ENCODE measurements around the gene EXOC6B.

Gene EXOC6B

DNA sequence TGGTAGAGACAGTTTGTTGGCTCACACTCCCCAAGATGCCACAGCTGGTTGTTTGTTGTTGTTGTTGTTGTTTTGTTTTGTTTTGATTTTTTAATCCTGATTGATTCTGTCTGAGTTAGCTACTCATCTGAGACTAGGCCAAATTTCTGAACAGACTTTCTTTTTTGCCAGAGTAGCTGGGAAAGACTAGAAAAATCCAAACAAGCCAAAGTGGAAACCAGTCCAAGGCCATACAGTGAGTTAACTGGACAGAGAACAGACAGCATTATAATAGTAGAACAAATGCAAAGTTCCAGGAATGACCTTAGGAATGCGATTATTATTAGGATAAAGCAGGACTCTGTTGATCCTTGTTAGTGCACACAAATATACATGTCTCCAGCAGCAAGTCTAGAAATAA lies 634.4 kb downstream of the EXOC6B start:
- no peak for FAIRE-seq

DNA sequence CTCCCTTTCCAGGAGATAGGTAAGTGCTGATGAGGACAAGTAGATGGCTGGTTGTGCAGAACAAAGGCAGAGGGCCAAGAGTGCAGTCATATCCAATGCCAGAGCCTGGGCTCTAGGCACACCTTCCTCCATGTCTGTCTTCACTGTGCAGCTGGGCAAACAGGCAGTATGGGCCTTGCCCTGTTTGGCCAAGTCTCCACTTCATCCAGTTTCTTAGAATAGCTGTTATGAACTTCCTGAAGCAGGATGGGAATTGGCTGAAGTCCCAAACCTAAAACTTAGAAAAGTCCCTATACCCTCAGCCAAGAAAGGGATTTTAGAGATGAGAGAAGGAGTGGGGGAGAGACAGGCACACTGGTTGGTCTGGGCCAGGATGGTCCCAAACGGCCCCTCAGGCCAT lies 640.6 kb downstream of the EXOC6B start:
- no peak for FAIRE-seq

DNA sequence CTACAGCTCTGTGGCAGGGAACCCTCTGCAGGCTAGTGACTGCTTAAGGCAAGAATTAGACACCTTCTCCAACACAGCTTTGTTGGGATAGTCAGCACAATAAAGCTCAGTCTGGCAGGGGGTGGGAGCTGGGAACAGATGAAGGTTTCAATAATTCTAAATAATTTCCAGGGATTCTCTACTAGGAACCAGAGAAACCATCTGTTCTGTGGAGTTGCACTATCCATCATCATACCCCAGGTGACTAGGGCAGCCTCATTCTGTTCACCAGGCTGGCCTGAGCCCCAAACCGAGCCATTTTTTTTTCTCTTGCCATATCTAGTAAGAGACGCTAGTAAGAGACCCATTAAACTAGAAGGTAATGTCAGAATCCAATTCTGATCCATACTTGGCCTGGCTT lies 642.4 kb downstream of the EXOC6B start:
- FAIRE-seq = no peak

DNA sequence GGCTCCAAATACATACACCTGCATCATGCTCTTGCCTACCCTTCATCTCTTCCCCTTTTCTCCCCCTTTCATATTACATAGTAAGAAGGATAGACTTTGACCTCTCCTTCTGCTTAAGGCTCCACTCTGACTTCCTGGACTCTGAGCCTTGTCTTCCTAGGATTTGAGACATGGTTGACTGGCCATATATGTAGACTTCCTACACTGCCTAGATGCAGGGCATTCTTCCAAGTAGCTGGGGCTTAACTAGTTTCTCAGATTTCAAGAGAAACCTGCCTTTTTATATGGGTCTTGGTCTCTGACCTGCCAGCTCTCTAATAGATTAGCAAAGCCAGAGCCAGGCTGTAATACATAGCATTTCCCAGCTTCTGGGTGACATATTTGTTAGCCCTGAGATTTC lies 642.8 kb downstream of the EXOC6B start:
- FAIRE-seq = no peak

DNA sequence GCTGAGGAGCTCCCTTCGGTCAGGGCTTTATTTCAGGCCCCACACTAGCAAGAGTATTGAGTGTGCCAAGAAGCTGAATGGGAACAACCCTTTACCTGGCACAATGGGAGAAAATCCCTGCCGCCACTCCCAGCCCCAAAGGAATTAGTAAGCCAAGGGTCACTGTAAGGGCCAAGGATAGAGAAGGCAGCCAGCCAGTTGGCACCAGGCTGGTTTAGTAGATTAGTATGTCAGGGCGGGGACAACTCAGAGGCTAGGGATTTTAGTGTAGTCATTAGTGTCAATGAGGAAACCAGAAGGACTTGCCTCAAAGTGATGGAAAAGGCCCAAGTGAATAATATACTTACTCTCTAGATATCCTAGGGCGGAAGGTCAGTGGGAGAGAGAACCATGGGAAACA lies 643.3 kb downstream of the EXOC6B start:
- no peak for FAIRE-seq

DNA sequence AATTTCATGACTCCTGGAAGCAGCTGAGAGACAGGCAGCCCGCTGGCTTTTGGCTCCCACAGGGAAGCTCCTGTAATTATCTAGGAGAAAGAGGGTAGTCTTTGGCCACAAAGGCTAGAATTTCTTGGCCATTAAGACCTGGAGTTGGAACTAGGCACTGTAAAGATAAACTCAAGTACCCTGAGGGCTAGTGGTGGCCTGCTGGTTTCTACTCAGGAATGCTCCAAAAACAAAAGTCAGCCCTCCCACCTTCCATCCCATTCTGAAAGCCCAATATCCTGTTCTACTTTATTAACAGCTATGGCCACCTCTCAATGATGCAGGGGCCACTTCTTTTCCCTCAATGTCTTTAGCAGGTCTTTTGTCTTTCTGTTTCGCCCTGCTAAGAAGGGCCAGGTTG lies 644.2 kb downstream of the EXOC6B start:
- FAIRE-seq = no peak

DNA sequence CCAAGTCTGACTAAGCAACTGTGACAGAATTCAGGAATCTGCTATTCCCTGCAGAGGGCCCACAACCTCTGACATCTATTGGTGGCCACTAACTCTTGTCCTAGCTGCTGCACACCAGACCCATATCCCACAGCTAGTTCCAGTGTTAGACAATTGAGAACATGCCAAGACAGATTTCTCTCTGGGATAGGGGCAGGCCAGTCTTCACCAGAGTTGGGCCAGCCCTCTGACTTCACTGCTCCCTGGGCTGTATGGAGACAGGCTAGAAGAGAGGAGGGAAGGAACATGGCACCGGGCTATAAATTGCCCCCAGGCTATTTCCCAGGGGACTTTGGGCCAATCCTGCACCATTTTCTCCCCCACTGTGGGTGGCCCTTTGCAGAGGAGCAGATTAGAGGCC lies 645.5 kb downstream of the EXOC6B start:
- no peak for FAIRE-seq

DNA sequence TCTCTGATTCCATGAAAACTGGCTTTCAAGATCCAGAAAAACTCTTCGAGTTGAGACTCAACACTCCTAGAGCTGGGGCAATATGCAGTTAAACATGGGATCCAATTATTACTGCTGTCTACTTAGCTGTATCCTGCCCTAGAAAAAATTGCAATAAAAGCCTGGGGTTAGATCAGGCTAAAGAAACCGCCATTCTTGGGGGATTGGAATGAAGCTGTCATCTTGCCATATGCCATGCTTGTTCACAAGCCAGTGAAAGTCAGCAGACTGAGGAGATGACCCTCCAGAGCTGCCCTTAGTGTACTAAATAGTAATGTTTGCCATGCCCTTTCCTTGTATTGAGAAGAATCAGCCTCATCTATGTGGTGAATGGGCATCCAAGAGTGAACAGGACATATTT lies 647.3 kb downstream of the EXOC6B start:
- no peak for FAIRE-seq

DNA sequence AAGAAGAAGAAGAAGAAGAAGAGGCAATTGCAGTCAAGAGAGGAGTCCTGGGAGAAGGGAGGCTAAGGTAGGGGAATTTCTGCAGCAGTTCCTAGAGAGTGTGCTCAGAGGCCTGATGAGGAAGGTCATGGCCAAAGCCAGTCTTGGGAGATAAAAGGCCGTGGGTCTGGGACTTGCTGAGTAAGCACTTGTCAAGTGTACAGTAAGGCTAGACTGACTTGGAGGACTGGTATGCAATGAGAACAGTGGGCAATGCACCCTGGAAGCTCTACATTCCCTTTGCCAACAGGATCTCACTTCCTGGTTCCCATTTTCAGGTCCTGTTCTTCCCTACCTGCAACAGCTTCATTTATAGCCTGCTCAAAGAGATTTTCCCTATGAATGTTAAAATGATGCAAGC lies 649.6 kb downstream of the EXOC6B start:
- FAIRE-seq = no peak

DNA sequence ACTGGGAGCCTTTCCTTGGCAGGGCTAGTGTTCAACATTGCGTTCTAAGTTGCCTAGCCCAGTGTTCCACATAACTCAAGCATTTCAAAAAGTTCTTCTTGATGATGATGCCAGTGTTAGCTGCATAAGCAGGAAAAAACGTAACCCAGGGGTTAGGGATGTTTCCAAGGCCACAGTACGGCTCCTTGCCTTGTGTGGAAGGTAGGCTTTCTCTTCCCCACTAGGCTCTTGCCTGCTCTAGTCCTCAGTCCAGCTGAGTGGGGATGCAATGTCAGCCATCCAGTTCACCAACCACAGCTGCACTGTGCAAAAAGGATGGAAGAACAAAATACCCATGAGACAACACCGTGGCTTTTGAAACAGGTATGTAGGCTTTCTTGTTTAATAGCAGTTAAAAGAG lies 650.2 kb downstream of the EXOC6B start:
- no peak for FAIRE-seq

DNA sequence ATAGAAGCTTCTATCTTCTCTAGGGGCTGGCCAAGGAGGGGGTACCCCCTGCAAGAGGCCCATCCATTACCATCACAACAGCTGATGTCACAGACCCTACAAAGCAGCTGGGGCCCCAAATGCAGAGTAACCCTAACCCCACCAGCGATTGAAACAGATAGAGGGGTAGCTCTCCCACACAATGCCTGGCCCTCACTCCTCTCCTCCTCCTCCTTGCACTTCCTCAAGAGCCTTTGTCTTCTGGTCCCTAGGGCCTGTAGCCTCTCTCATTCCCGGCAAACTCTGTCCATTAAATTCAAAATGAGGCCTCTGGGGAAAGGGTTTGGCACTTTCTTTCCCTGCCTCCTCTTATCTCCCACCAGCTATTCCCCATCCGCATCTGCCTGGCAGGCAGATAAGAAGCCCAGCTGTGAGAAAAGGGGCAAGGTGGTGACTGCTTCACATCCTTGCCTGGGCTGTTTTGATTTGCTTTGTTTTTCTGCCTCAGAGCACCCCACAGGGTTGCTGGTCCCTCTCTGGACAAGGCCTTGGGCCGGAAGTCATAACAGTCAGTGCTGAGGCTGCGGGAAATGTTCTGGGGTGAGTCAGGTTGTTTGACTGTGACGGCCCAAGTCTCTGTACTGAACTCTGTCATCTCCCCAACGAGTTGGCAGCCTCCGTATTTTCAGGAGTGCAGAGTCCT lies 652.1 kb downstream of the EXOC6B start:
- no peak for FAIRE-seq

DNA sequence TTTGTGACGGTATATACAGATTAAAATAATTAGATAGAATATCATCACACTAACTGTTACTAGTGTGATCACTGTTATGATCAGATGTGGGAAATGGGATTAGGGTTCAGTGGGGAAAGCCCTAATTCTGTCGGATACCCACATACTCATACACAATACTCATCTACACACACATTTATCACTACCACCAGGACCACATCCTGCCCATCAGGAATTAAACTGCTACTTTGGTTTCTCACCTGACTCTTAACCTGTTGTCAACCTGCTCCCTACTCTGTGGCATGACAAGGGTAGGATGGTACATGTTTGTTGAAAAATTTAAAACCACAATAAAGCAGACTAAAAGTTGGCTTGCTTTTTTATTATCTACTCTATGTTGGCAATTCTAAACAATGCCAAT lies 653.4 kb downstream of the EXOC6B start:
- FAIRE-seq = no peak

DNA sequence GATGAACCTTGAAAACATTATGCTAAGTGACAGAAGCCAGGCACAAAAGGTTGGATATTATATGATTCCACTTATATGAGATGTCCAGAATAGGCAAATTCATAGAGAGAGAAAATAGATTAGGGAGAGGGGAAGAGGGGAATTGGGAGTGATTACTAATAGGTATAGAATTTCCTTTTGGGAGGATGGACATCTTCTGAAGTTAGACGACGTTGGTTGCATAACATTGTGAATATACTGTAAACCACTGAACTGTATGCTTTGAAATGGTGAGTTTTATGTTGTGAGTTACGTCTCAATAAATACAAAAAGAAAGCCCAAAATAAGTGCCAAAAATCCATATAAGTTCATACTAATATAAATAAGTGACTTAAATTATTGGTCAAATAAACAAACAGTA lies 659.6 kb downstream of the EXOC6B start:
- FAIRE-seq = no peak

DNA sequence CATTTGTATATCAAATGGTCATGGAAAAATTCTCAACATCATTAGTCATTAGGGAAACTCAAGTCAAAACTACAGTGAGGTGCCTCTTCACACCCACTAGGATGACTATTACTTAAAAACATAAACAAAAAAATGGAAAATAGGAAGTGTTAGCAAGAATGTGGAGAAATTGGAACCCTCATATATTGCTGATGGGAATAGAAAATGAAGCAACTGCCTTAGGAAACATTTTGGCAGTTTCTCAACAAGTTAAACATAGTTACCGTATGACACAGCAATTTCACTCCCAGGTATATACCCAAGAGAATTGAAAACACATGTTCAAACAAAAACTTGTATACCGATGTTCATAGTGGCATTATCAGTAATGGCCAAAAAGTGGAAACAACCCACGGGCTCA lies 660.0 kb downstream of the EXOC6B start:
- no peak for FAIRE-seq

DNA sequence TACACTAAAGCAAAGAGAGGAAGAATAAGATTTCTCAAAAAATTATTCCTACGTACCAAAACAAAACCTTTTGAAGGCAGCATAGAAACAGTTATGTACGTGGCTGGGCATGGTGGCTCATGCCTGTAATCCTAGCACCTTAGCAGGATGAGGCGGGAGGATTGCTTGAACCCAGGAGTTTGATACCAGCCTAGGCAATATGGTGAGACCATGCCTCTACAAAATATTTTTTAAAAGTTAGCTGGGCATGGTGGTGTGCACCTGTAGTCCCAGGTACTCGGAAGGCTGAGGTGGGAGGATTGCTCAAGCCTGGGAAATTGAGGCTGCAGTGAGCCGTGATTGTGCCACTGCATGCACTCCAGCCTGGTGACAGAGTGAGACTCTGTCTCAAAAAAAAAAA lies 663.3 kb downstream of the EXOC6B start:
- FAIRE-seq = no peak

DNA sequence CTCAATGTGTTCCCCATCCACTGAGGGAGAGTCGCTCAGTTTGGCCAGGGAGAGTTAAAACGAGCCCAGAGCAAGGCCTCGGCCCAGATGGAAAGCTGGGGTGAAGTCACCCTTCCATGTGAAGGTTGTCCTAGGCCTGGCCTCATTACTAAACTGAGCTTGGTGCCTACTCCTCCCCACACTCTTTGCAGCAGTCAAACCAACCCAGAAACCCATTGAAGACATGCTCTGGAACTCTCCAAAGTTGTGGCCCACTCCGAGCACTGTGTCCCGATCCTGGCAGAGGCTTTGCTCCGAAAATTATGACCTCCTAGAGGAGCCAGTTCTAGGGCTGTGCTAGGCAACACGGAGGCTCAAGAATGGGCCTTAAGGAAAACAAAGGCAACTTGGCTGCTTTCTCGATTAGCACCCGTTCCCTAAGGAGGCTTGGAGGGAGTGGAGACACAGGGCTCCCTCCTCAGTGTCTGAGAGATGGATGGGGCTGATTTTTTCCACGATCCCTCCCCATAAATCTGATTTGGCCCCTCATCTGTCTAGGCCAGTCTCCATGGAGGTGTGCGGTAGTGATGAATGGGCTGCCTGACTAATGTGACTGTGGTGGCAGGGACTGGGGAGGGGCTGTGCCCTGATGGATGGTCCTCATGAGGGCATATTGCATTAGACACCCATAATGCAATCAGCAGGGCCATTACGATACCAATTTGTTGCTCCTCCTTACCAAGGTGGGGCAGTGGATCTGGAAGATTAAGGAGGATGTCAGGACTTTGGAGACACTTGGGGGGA lies 666.4 kb downstream of the EXOC6B start:
- no peak for FAIRE-seq

DNA sequence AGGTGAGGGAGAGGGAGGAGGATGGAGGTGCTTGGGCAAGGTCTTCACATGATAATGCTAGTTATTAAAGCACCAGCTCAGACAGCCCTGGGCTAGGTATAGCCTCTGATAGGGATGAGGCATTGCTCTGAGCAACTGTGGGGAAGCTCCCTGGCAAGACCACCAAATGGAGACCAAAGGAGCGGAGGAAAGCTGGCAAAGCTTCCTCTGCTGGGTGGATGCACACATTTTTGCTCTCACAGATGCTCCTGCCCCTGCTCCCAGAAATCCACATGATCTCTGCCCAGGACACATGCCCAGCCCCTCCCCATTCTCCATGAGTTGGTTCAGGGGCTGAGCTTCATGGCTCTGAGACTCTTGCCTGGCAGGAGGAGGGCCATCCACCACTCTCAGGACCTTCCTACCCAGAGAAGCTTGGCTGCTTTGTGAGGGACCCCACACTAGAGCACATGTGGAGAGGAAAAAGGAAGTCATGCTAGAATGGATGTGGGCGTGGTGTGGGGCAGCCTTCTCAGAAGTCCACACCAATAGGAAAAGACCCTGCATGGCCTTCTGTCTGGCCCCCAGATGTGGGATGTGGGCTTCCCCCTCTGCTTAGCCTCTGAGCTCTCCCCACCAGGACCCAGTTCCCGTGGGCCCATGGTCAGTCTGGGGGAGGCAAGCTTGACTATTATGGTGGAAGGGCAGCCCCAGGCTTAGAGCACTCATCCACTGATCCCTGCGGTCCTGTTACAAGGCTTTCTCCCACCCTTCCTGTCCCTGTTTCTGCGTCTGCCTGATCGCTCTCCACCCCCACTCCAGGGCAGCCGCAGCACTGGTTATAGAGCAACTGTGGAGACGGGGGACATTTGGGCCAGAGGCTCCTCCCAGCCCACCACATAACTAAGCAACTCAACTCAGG lies 667.7 kb downstream of the EXOC6B start:
- no peak for FAIRE-seq

DNA sequence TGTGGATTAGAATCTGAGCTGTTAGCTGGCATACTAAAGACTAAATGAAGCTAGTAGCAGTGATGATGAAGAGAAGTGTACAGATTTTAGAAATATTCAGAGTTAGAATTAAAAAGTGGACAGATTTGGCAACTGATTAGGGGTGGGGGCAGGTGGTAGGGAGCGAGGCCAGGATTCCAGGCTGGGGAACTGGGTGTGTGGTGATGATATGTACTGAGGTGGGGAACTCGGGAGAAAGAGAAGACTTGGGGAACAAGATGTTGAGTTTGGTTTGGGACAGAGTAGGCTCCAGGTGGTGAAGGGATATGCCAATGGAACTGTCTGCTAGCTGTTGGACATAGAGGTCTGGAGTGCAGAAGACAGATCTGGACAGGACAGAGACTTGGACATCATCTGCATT lies 669.0 kb downstream of the EXOC6B start:
- no peak for FAIRE-seq

DNA sequence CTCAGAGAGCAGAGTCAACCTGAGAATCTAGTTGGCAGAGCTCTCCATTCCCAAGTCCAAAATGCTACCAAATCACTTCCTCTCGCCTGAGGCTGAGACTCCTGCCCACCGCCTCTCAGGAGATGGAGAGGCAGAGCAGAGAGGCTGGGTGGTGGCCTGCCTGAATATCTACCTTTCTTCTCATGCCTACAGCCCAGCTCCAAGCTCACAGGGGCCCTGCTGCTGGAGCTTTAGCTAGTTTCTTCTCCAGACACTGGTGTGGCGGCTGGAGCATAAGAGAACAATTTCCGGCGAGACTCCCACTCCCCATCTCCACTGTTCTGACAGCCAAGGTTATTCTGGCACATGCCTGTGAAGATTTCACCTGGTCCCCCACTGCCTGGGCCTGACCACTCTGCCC lies 670.1 kb downstream of the EXOC6B start:
- no peak for FAIRE-seq

DNA sequence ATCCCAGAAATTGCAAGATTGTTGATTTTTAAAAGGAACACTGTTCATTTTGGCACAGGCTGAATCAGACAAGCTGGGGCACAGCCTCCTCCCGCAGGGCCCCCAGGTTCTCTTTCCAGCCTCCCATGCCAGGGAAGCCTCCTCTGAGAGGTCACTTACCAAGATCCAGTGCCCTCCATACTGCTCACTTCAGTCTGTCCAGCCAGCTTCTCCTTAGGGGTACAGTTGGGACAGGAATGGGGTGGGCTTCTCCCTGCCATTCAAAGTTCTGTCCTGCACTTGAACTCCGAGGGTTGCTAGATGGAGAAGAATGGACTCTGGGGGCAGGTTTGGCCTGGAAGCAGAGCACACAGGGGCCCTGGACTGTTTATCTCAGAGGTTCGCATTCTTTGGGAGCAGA lies 670.7 kb downstream of the EXOC6B start:
- no peak for FAIRE-seq

DNA sequence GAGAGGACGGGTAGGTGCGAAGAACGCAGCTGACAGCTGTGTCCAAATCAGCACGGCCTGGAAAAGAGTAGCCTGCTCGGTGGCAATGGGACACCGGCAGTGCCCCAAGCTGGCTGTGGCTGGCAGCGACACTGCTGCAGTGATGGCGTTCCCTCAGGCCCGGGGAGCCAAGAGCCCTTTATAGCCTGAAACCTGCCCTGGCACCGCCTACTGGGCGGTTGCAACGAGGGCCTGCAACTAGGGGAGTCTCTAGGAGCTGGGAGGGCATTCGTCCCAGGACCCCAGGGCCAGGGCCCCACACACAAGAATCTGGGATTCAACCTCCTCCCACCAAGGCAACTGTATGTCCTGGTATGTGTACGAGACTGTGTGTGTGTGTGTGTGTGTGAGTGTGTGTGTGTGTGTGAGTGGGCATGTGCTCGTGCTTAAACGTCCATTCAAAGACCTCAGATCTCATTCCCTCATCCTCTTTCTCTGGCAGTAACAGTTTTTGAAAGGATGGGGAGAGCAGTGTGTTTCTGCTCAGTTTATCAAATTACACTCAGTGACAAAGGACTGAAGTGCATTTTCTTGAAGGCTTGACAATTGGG lies 671.4 kb downstream of the EXOC6B start:
- no peak for FAIRE-seq

DNA sequence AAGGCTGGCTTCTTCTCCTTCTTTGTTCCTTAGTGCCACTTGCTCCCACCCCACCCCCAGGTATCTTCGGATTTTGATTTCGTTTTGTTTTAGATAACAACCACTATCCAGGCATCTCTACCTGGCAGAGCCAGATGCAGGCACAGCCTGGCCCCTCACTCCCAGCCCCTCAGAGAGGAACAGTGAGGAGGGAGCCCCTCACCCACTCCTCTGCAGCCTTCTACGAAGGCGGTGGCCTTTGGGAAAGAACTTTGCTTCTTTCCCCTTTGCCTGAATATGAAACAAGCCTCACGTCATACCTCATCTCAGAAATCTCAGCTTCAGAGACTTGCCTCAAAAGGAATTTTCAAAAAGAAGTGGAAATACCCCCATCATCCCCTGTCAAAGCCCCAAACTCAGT lies 671.9 kb downstream of the EXOC6B start:
- no peak for FAIRE-seq

DNA sequence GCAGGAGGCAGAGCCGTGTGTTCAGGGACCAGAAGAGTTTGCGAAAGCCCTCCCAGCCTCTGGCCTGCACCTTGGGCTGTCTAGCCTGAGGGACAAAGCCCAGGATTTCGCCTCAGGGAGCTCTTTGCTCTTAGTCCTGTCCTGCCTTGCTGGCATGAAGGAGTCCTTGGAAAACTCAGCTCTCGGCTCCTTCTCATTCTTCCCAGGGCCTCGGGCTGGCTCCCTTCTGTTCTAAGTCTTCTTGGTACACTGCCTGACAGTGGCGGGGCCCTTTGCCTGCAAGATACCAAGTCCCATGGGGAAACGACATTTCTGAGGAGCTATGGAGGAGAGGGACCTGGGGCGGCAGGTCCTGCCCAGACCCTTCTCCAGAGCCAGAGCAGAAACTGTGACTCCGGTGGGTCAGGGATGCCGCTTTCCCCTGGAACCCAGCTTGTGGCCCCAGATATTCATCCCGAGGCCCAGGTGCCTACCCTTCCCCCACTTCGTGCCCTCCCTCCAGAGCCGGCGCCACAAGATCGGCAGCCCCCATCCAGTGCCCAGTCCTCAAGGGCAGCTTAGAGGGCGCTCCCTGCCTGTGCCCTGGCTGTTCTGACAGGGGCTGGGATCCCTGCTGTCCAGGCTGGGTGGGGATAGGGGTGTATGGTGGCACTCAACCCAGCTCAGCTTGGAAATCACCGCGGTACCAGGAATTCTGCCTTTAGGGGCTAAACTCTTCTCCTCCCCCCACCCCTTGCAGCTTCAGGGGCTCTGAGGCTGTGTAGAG lies 672.6 kb downstream of the EXOC6B start:
- FAIRE-seq = no peak

Data from islet of Langerhans (tissue), 1 donor.